WTC11 (cell line): ENCODE results near the gene FKBP14. TPM values are rescaled to one million over a fixed set of nuclear protein-coding genes. Genes with fewer than 3 reads are reported as not detected.
A peak's percentile ranks its signal among the peaks of the same experiment; 100 is the strongest.

ENCODE experiments used
- ATAC-seq: fragments of 200-7000 bp; cut with Tn5 transposase; 2 replicates; pipeline ENCODE4 v1.10.0; 2021; ENCODE audit warnings: mild to moderate bottlenecking, moderate library complexity
- CTCF ChIA-PET: fragments of 300-600 bp; sonication (Branson Sonifier 250); formaldehyde crosslinking; loops from one replicate; lab custom pipeline; 2021; ENCODE audit warnings: antibody characterized with exemption; lab: Charles Lee
- POLR2A ChIA-PET: fragments of 350-600 bp; sonication (Branson Sonifier 250); formaldehyde crosslinking; loops from one replicate; lab custom pipeline; 2021; ENCODE audit warnings: antibody characterized with exemption; lab: Charles Lee
- DNase-seq: peaks from one replicate; pipeline ENCODE4 v3.0.0; 2021; ENCODE audit warnings: low spot score
- H3K27ac Mint-ChIP-seq: 2 replicates; pipeline ENCODE4 v1.8.0; 2021; ENCODE audit warnings: mixed read lengths
- H3K27me3 Mint-ChIP-seq: 2 replicates; pipeline ENCODE4 v1.8.0; 2021; ENCODE audit warnings: low read depth, mild to moderate bottlenecking, moderate library complexity, mixed read lengths
- H3K36me3 Mint-ChIP-seq: 2 replicates; pipeline ENCODE4 v1.8.0; 2021; ENCODE audit warnings: mixed read lengths
- H3K4me1 Mint-ChIP-seq: 2 replicates; pipeline ENCODE4 v1.8.0; 2022; ENCODE audit warnings: mixed read lengths
- H3K4me3 Mint-ChIP-seq: 2 replicates; pipeline ENCODE4 v1.8.0; 2021; ENCODE audit warnings: mild to moderate bottlenecking, moderate library complexity, mixed read lengths
- H3K9me3 Mint-ChIP-seq: 2 replicates; pipeline ENCODE4 v1.8.0; 2021; ENCODE audit warnings: mixed read lengths
- ESRRA ChIP-seq: sonication (generic); formaldehyde crosslinking; IDR thresholded peaks from 2 replicates; pipeline ENCODE4 v1.8.1; 2022; ENCODE audit warnings: mild to moderate bottlenecking, missing genetic modification reagents, borderline replicate concordance
- ETV6 ChIP-seq: sonication (generic); formaldehyde crosslinking; IDR thresholded peaks from 2 replicates; pipeline ENCODE4 v1.8.1; 2022; ENCODE audit warnings: mild to moderate bottlenecking, missing genetic modification reagents
- HMGXB4 ChIP-seq: sonication (generic); formaldehyde crosslinking; IDR thresholded peaks from 2 replicates; pipeline ENCODE4 v1.8.1; 2023; ENCODE audit warnings: mild to moderate bottlenecking, moderate library complexity, missing genetic modification reagents
- IRF2 ChIP-seq: sonication (generic); formaldehyde crosslinking; IDR thresholded peaks from 2 replicates; pipeline ENCODE4 v1.8.0; 2022; ENCODE audit warnings: low read depth, missing genetic modification reagents, borderline replicate concordance
- JUN ChIP-seq: sonication (generic); formaldehyde crosslinking; IDR thresholded peaks from 2 replicates; pipeline ENCODE4 v1.8.0; 2023; ENCODE audit warnings: mild to moderate bottlenecking, missing genetic modification reagents
- NFATC4 ChIP-seq: fragments of 250-450 bp; sonication (Bioruptor Pico); IDR thresholded peaks from 2 replicates; pipeline ENCODE4 v1.9.0; 2021; ENCODE audit warnings: mild to moderate bottlenecking
- PRRX2 ChIP-seq: fragments of 250-450 bp; sonication (Bioruptor Pico); IDR thresholded peaks from 2 replicates; pipeline ENCODE4 v1.8.0; 2021; ENCODE audit warnings: mild to moderate bottlenecking
- SMAD3 ChIP-seq: sonication (generic); formaldehyde crosslinking; IDR thresholded peaks from 2 replicates; pipeline ENCODE4 v1.8.0; 2022; ENCODE audit warnings: missing genetic modification reagents, mild to moderate bottlenecking, borderline replicate concordance
- TCF7 ChIP-seq: sonication (generic); formaldehyde crosslinking; IDR thresholded peaks from 2 replicates; pipeline ENCODE4 v1.8.0; 2022; ENCODE audit warnings: mild to moderate bottlenecking, low read depth, missing genetic modification reagents, moderate library complexity
- TEAD4 ChIP-seq: sonication (generic); formaldehyde crosslinking; IDR thresholded peaks from 2 replicates; pipeline ENCODE4 v1.8.0; 2022; ENCODE audit warnings: mild to moderate bottlenecking, missing genetic modification reagents
- ZBTB43 ChIP-seq: sonication (generic); formaldehyde crosslinking; IDR thresholded peaks from 2 replicates; pipeline ENCODE4 v1.8.1; 2023; ENCODE audit warnings: mild to moderate bottlenecking, missing genetic modification reagents
- ZNF121 ChIP-seq: sonication (generic); formaldehyde crosslinking; IDR thresholded peaks from 2 replicates; pipeline ENCODE4 v1.8.0; 2023; ENCODE audit warnings: missing genetic modification reagents
- ZNF232 ChIP-seq: sonication (generic); formaldehyde crosslinking; IDR thresholded peaks from 2 replicates; pipeline ENCODE4 v1.8.0; 2022; ENCODE audit warnings: mild to moderate bottlenecking, missing genetic modification reagents
- ZNF416 ChIP-seq: fragments of 250-450 bp; sonication (Bioruptor Pico); IDR thresholded peaks from 2 replicates; pipeline ENCODE4 v1.9.0; 2021; ENCODE audit warnings: mild to moderate bottlenecking, inconsistent platforms
- total RNA-seq: library from RNA; stranded (reverse); gene quantifications from 3 replicates; pipeline ENCODE4 v1.2.3, GENCODE V29; 2021
- TF ChIP-seq, protein P1 (sequence below): sonication (generic); formaldehyde crosslinking; IDR thresholded peaks from 2 replicates; pipeline ENCODE4 v1.8.1; 2022; ENCODE audit warnings: low read depth, missing genetic modification reagents, borderline replicate concordance
- TF ChIP-seq, protein P2 (sequence below): sonication (generic); formaldehyde crosslinking; IDR thresholded peaks from 2 replicates; pipeline ENCODE4 v1.8.1; 2023; ENCODE audit warnings: mild to moderate bottlenecking, missing genetic modification reagents, moderate library complexity
- TF ChIP-seq, protein P3 (sequence below): sonication (generic); formaldehyde crosslinking; IDR thresholded peaks from 2 replicates; pipeline ENCODE4 v1.8.0; 2023; ENCODE audit warnings: missing genetic modification reagents
- TF ChIP-seq, protein P4 (sequence below): sonication (generic); formaldehyde crosslinking; IDR thresholded peaks from 2 replicates; pipeline ENCODE4 v1.8.0; 2022; ENCODE audit warnings: mild to moderate bottlenecking, missing genetic modification reagents

Gene FKBP14
- total RNA-seq, 1 experiment from 2014 or later = 23.0 TPM

DNA sequence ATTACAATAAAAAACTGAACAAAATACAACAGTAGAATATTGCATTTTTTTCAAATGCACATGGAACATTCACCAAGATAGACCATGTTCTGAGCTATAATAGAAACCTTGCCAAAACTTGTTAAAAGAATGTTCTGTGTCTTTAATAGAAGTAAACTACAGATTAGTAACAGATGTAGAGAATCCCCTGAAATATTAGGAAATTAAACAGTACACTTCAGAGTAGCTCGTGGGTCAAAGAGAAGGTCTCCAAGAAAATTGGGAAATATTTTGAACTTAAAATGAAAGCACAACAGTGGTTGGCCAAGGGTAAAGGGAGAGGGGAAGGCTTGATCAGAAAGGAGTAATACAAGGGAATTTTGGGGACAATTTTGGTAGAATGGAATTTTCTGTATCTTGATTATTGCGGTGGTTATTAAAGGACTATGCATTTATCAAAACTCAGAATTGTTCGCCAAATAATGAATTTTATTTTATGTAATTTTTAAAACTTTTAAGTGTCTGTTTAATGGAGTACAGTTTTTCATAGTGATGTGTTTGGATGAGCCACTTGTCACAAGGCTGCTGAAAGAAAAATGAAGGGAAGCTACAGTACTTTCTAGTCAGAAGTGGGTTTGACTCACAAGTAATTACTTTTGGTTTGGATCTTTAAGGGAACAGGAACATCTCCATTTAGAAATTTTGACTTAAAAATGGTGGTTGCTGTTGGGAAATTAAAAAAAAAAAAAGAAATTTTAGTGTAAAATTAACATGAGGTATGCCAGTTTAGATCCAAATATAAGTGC is 11.9 kb upstream of the FKBP14 start:
- no peak for ATAC-seq
- H3K36me3 Mint-ChIP-seq = no peaks in the 10 kb centered on the region
- no peaks in the 10 kb centered on the region for H3K27me3 Mint-ChIP-seq
- POLR2A ChIA-PET = no interaction called here
- CTCF ChIA-PET = interaction anchor here (2.4 kb wide), 1 partner anchor 23 kb away, joined by 7 read pairs; no protein-coding TSS in a partner anchor
- no peaks in the 10 kb centered on the region for H3K9me3 Mint-ChIP-seq
- H3K4me1 Mint-ChIP-seq = peaks cover 38% of the 10 kb centered on the region
- no peak for DNase-seq
- TF ChIP-seq IRF2 (no peak), ZNF232 (CRISPR knock-in tag) (no peak), HMGXB4 (CRISPR knock-in tag) (no peak), ESRRA (no peak), NFATC4 (CRISPR knock-in tag) (no peak), ZBTB43 (no peak), TCF7 (CRISPR knock-in tag) (no peak), SMAD3 (no peak)
- TF ChIP-seq, protein P1, sequence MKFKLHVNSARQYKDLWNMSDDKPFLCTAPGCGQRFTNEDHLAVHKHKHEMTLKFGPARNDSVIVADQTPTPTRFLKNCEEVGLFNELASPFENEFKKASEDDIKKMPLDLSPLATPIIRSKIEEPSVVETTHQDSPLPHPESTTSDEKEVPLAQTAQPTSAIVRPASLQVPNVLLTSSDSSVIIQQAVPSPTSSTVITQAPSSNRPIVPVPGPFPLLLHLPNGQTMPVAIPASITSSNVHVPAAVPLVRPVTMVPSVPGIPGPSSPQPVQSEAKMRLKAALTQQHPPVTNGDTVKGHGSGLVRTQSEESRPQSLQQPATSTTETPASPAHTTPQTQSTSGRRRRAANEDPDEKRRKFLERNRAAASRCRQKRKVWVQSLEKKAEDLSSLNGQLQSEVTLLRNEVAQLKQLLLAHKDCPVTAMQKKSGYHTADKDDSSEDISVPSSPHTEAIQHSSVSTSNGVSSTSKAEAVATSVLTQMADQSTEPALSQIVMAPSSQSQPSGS = no peak
- TF ChIP-seq, protein P2, sequence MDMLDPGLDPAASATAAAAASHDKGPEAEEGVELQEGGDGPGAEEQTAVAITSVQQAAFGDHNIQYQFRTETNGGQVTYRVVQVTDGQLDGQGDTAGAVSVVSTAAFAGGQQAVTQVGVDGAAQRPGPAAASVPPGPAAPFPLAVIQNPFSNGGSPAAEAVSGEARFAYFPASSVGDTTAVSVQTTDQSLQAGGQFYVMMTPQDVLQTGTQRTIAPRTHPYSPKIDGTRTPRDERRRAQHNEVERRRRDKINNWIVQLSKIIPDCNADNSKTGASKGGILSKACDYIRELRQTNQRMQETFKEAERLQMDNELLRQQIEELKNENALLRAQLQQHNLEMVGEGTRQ = no peak
- TF ChIP-seq, protein P3, sequence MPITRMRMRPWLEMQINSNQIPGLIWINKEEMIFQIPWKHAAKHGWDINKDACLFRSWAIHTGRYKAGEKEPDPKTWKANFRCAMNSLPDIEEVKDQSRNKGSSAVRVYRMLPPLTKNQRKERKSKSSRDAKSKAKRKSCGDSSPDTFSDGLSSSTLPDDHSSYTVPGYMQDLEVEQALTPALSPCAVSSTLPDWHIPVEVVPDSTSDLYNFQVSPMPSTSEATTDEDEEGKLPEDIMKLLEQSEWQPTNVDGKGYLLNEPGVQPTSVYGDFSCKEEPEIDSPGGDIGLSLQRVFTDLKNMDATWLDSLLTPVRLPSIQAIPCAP (CRISPR knock-in tag) = no peak
- peak overlapping the region; percentile 81; the same call in 1 of the 2 replicates for H3K27ac Mint-ChIP-seq
- H3K4me3 Mint-ChIP-seq = no peak overlapping the region

DNA sequence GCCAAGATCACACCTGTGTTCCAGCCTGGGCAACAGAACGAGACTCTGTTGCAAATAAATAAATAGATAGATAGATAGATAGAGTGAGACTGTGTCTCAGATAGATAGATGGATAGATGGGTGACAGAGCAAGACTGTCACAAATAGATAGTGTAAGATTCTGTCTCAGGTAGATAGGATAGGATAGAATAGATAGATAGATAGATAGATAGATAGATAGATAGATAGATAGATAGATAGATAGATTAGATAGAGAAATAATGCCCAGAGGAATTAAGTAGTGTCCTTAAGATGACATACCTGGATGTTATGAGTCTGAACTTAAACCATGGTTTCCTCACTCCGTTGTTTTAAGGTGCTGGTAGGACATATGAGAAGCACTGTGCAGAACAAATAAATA is 9.7 kb upstream of the FKBP14 start:
- POLR2A ChIA-PET = interaction anchor here (1.4 kb wide), 1 partner anchor 13 kb away, joined by 4 read pairs; no protein-coding TSS in a partner anchor
- DNase-seq = no peak
- peaks cover 27% of the 10 kb centered on the region for H3K4me1 Mint-ChIP-seq

More for the DNA sequence above, 9.7 kb upstream of the FKBP14 start:
- Mint-ChIP-seq H3K36me3 (no peaks in the 10 kb centered on the region), H3K27me3 (no peaks in the 10 kb centered on the region), H3K4me3 (no peak overlapping the region), H3K9me3 (no peaks in the 10 kb centered on the region), H3K27ac (no peak overlapping the region)
- TF ChIP-seq PRRX2 (no peak), ETV6 (CRISPR knock-in tag) (no peak), JUN (CRISPR knock-in tag) (no peak), ZNF121 (CRISPR knock-in tag) (no peak), ZNF416 (CRISPR knock-in tag) (no peak), TEAD4 (CRISPR knock-in tag) (no peak)
- TF ChIP-seq, protein P4, sequence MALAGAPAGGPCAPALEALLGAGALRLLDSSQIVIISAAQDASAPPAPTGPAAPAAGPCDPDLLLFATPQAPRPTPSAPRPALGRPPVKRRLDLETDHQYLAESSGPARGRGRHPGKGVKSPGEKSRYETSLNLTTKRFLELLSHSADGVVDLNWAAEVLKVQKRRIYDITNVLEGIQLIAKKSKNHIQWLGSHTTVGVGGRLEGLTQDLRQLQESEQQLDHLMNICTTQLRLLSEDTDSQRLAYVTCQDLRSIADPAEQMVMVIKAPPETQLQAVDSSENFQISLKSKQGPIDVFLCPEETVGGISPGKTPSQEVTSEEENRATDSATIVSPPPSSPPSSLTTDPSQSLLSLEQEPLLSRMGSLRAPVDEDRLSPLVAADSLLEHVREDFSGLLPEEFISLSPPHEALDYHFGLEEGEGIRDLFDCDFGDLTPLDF (CRISPR knock-in tag) = no peak
- TF ChIP-seq, protein P2 = no peak
- CTCF ChIA-PET = interaction anchor here (1.0 kb wide), 1 partner anchor 10 kb away, joined by 3 read pairs; the partner anchor contains the start of gene FKBP14
- no peak for ATAC-seq
